Vagina (tissue), 2 donors: Measurements from ENCODE around the gene EIF5AL1.
"Not testable (repeated sequence)": the region's sequence is repeated elsewhere in the genome, so short reads cannot be mapped to it uniquely, and the experiment has no call there.

Experiments used
- CTCF ChIP-seq, 3 experiments: fragments of 450-650 bp in 2 of 3; fragments of 200-600 bp in 1 of 3; sonication (generic) in 1 of 3; IDR thresholded peaks; one replicate each; pipeline ENCODE4 v1.5.1; 2017 to 2019; ENCODE audit warnings: antibody characterized with exemption in 3 of 3, mild to moderate bottlenecking in 2 of 3, moderate library complexity in 2 of 3
- POLR2A ChIP-seq, 2 donors: fragments of 450-650 bp; IDR thresholded peaks; one replicate each; pipeline ENCODE4 v1.6.1; 2017; ENCODE audit warnings: antibody characterized with exemption in 2 of 2, mild to moderate bottlenecking in 2 of 2, moderate library complexity in 2 of 2
- POLR2AphosphoS5 ChIP-seq, 2 donors: sonication (generic); formaldehyde crosslinking; IDR thresholded peaks; one replicate each; pipeline ENCODE4 v1.9.0; 2017; ENCODE audit warnings: antibody characterized with exemption in 2 of 2, mild to moderate bottlenecking in 2 of 2, low read depth in 1 of 2; ENCODE audit not compliant: insufficient read depth in 1 of 2

- not testable (repeated sequence) for TF ChIP-seq CTCF (IDR thresholded peaks at IDR 0.05); POLR2A (IDR thresholded peaks at IDR 0.05); POLR2AphosphoS5 (IDR thresholded peaks at IDR 0.05; ENCODE audit: insufficient read depth in 1 of 2, low read depth in 1 of 2)
Observed at GRCh38 chr10:79547128-79547527, 34.8 kb downstream of the EIF5AL1 start.
